ENCODE data around the gene RBM19. TPM values are rescaled to one million over a fixed set of nuclear protein-coding genes. Genes with fewer than 3 reads are reported as not detected.

RBM19 gene
- total RNA-seq, 1 experiment from 2014 or later: 29.2 TPM

DNA sequence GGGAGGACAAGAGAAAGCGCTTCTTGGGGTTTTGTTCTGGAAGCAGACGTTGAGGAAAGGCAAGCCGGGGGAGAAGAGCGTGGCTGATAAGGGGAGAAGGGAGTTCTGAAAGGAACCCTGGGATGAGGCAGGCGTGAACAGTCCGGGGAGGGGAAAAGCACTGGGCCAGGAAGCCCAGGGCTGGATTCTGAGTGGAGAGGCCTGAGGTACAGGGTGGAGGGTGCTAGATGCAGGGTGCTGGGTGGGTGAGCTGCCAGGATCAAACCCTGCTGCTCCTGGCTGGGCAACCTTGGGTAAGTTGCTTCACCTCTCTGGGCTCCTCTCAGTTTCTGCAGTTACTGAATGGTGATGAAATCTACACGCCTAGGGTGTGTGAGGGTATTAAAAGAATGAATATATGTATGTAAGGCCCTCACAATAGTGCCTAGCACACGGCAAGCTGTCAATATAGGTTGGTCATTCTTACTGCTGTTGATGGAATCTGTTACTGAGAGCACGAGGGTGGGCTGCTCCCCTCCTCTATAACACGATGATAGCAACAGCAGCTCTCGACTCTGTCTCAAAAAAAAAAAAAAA, 138.5 kb downstream of the RBM19 start:
- no peaks in the 10 kb centered on the region for H3K27me3 Mint-ChIP-seq (ENCODE audit: insufficient read depth, unreplicated experiment)
- peaks cover 13% of the 10 kb centered on the region for H3K36me3 Mint-ChIP-seq (ENCODE audit: insufficient read depth, unreplicated experiment)
- intact Hi-C loops (cut with micrococcal nuclease): no loop called here
- no peaks in the 10 kb centered on the region for H3K9me3 Mint-ChIP-seq (ENCODE audit: unreplicated experiment)
- H3K4me1 Mint-ChIP-seq (ENCODE audit: insufficient read depth, unreplicated experiment): no peaks in the 10 kb centered on the region
- ChIA-PET CTCF (interaction anchor here (0.6 kb wide), 1 partner anchor 754 kb away, joined by 3 read pairs; no protein-coding TSS in a partner anchor), POLR2A (no interaction called here)
- no peak overlapping the region for H3K27ac Mint-ChIP-seq (ENCODE audit: low read depth, unreplicated experiment)
- no TSS peak for BruUV-seq (replicated peaks)
- no peak for DNase-seq (ENCODE audit: unreplicated experiment)
- TF ChIP-seq, protein P1, sequence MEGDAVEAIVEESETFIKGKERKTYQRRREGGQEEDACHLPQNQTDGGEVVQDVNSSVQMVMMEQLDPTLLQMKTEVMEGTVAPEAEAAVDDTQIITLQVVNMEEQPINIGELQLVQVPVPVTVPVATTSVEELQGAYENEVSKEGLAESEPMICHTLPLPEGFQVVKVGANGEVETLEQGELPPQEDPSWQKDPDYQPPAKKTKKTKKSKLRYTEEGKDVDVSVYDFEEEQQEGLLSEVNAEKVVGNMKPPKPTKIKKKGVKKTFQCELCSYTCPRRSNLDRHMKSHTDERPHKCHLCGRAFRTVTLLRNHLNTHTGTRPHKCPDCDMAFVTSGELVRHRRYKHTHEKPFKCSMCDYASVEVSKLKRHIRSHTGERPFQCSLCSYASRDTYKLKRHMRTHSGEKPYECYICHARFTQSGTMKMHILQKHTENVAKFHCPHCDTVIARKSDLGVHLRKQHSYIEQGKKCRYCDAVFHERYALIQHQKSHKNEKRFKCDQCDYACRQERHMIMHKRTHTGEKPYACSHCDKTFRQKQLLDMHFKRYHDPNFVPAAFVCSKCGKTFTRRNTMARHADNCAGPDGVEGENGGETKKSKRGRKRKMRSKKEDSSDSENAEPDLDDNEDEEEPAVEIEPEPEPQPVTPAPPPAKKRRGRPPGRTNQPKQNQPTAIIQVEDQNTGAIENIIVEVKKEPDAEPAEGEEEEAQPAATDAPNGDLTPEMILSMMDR (IDR thresholded peaks at IDR 0.05; ENCODE audit: unreplicated experiment): no peak
- no peak overlapping the region for H3K4me3 Mint-ChIP-seq (ENCODE audit: unreplicated experiment)

DNA sequence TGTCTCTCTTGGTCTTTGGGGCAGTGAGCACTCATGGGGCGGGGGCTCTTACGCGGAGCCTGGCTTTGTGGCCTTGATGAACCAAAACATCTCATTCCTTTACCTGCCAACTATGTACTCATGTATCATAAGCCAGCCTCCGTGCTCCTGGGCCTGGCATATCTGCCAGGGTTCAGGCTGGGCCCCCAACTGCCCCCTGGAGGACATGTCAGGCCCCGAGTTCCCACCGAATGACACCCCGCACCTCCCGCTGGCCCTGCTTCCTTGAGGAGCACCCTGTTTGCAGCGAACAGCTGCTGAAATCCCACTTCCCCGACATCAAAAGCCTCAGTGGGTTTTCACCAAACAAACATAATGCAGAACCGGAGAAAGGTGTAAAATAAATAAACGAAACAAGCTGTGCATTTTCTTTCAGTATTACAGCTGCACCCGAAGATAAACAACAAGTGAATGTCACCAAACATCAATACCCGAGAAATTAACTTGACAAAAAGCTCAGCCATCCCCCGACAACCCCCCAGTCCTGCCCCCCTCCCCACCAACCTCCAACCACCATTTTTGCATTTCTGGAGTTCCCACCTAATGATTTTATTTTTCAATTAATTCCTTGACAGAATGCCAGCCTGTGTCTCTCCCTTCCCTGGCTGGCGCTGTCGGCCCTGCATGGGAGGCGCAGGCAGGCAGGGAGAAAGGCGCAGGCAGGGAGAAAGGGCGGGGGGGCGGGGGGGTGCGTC, 139.2 kb downstream of the RBM19 start:
- Mint-ChIP-seq H3K9me3 (ENCODE audit: unreplicated experiment) (no peaks in the 10 kb centered on the region), H3K27me3 (ENCODE audit: insufficient read depth, unreplicated experiment) (no peaks in the 10 kb centered on the region), H3K4me1 (ENCODE audit: insufficient read depth, unreplicated experiment) (no peaks in the 10 kb centered on the region), H3K27ac (ENCODE audit: low read depth, unreplicated experiment) (no peak overlapping the region), H3K36me3 (ENCODE audit: insufficient read depth, unreplicated experiment) (peaks cover 19% of the 10 kb centered on the region), H3K4me3 (ENCODE audit: unreplicated experiment) (no peak overlapping the region)
- POLR2A ChIA-PET: no interaction called here
- DNase-seq (ENCODE audit: unreplicated experiment): no peak
- CTCF ChIA-PET: interaction anchor here (0.6 kb wide), 1 partner anchor 753 kb away, joined by 3 read pairs; no protein-coding TSS in a partner anchor
- BruUV-seq (replicated peaks): no TSS peak
- TF ChIP-seq, protein P1 (IDR thresholded peaks at IDR 0.05; ENCODE audit: unreplicated experiment): no peak
- intact Hi-C loops (cut with micrococcal nuclease): no loop called here

DNA sequence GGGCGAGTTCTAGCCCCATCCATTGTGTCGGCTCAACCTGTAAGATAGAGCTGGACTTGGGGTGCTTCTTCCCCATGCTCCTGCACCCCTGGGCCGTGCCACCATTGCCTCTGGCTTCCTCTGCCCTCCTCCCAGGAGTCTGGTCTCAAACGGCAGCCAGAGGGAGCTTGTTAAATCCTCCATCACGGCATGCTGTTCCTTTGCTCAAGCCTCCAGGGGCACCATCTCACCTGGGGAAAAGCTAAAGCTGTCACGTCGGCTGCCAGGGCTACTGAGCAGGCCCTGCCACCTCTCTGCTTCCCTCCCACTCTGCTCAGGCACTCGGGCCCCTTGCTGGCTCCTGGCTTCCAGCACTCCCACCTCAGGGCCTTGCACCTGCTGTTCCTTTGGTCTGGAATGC, 140.4 kb downstream of the RBM19 start:
- no TSS peak for BruUV-seq (replicated peaks)
- Mint-ChIP-seq H3K9me3 (ENCODE audit: unreplicated experiment) (no peaks in the 10 kb centered on the region), H3K4me1 (ENCODE audit: insufficient read depth, unreplicated experiment) (no peaks in the 10 kb centered on the region), H3K27ac (ENCODE audit: low read depth, unreplicated experiment) (no peak overlapping the region), H3K27me3 (ENCODE audit: insufficient read depth, unreplicated experiment) (no peaks in the 10 kb centered on the region), H3K4me3 (ENCODE audit: unreplicated experiment) (no peak overlapping the region), H3K36me3 (ENCODE audit: insufficient read depth, unreplicated experiment) (peaks cover 21% of the 10 kb centered on the region)
- DNase-seq (ENCODE audit: unreplicated experiment): no peak
- intact Hi-C loops (cut with micrococcal nuclease): no loop called here
- TF ChIP-seq, protein P1 (IDR thresholded peaks at IDR 0.05; ENCODE audit: unreplicated experiment): no peak
- ChIA-PET POLR2A (interaction anchor here (0.6 kb wide), 1 partner anchor 1559 kb away, joined by 3 read pairs; no protein-coding TSS in a partner anchor), CTCF (no interaction called here)

DNA sequence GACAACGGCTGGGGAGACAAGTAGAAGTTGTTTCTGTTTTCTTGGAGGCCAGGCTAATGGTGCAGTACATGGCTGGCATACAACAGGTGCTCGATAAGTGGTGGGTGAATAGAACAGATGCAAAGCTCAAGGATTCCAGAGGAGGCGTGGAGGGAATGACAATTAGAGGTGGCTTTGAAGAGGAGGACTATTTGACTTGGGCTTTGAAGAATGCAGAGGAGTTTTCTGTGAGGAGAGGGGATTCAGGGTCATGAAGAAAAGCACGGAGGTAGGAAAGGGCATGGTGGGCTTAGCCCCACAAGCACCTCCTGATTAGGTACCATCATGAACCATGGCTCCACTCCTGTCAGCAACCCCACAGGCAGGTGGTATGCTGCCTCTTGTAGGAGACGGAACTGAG, 142.3 kb downstream of the RBM19 start:
- no peaks in the 10 kb centered on the region for H3K4me1 Mint-ChIP-seq (ENCODE audit: insufficient read depth, unreplicated experiment)
- no TSS peak for BruUV-seq (replicated peaks)
- H3K27ac Mint-ChIP-seq (ENCODE audit: low read depth, unreplicated experiment): no peak overlapping the region

More for the DNA sequence above, 142.3 kb downstream of the RBM19 start:
- Mint-ChIP-seq H3K4me3 (ENCODE audit: unreplicated experiment) (no peak overlapping the region), H3K36me3 (ENCODE audit: insufficient read depth, unreplicated experiment) (peaks cover 32% of the 10 kb centered on the region), H3K27me3 (ENCODE audit: insufficient read depth, unreplicated experiment) (no peaks in the 10 kb centered on the region), H3K9me3 (ENCODE audit: unreplicated experiment) (no peaks in the 10 kb centered on the region)
- TF ChIP-seq, protein P1 (IDR thresholded peaks at IDR 0.05; ENCODE audit: unreplicated experiment): no peak
- CTCF ChIA-PET: interaction anchor here (1.0 kb wide), 1 partner anchor 26 kb away, joined by 3 read pairs; no protein-coding TSS in a partner anchor
- POLR2A ChIA-PET: interaction anchor here (0.7 kb wide), 1 partner anchor 408 kb away, joined by 3 read pairs; no protein-coding TSS in a partner anchor
- no peak for DNase-seq (ENCODE audit: unreplicated experiment)
- intact Hi-C loops (cut with micrococcal nuclease): no loop called here
